Stimulated activated CD8-positive, alpha-beta memory T cell treated with anti-CD3 and anti-CD28 coated beads, Interleukin-7, amount 100 ng/mL, for 48 hours (primary cell): ENCODE results near the gene LEMD1.
A peak's percentile ranks its signal among the peaks of the same experiment; 100 is the strongest.
"Not testable (repeated sequence)": the region's sequence is repeated elsewhere in the genome, so short reads cannot be mapped to it uniquely, and the experiment has no call there.

Experiments used
- DNase-seq, 2 donors: peaks; one replicate each; pipeline ENCODE4 v3.0.0-alpha.2; 2020; ENCODE audit warnings: low read depth in 1 of 2; ENCODE audit errors: extremely low read depth in 1 of 2

Gene LEMD1

DNA sequence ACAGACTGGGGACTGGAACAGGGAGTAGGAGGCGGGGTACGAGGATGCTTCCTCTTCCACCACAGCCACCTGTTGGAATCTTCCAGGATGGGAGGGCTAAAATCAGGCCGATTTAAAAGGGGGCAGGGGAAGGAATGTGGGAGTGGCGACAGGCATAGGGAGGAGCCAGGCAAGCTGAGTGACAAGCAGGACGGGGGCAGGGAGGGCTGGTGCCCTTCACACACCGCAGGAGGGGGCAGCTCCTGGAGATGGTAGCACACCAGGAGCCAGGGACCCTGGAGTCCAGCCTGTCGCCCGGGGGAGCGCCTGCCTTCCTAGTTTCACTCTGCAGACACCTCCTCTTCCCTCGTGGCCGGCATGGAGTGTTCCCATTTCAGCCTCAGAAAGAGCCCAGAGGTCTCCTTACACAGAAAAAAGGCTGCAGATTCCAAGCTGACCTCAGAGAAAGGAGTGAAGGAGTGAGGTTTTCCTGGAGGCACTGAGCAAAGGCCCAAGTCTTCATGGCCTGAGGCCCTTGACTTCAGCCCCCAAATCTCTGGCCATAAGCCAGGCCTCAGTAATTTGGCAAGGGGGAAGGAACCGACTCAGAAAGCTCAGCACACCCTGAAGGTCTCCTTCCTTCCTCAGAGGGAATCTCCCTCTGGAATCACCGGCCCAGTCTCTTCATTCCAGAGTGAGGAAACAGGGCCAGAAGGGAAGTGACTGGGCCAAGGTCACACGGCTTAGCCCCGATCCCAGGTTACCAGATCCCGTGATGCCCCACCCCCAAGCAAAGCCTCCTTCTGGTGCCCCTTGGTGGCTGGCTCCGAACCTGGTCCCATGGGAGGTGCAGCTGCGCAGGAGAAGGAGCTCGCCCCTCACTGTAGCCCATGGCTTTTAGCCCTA, 25.8 kb upstream of the LEMD1 start:
- no peak for DNase-seq

DNA sequence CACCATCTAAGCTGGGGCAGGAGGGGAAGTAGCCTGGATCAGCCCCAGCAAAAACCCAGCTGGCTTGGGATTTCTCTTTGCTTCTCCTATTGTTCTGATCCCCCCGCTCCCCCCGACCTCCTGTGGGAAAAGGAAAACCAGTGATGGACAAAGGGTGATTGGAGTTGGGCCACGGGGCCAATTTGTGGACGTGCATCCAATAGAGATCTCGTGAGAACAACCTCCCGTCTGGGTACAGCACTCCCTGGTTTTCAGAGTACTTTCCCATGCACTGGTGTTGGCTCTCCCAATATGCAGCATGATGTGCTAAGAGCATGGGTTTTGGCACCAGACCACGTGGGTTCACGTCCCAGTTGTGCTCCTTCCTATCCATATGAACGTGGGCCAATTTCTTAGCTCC, 25.0 kb upstream of the LEMD1 start:
- no peak for DNase-seq

DNA sequence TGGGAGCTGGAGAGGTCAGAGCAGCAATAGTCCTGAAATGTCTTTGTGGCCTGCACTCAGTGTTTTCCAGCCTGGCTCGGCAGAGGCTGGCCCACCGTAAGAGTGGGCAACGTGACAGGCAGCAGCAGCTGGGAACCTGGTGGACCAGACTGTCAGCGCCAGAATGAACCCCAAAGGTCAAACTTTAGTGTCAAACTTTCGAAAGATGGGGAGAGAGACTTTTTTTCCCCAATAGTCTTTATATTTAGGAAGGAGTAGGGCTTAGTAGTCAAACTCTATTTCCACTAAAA, 23.7 kb upstream of the LEMD1 start:
- DNase-seq, result no peak

DNA sequence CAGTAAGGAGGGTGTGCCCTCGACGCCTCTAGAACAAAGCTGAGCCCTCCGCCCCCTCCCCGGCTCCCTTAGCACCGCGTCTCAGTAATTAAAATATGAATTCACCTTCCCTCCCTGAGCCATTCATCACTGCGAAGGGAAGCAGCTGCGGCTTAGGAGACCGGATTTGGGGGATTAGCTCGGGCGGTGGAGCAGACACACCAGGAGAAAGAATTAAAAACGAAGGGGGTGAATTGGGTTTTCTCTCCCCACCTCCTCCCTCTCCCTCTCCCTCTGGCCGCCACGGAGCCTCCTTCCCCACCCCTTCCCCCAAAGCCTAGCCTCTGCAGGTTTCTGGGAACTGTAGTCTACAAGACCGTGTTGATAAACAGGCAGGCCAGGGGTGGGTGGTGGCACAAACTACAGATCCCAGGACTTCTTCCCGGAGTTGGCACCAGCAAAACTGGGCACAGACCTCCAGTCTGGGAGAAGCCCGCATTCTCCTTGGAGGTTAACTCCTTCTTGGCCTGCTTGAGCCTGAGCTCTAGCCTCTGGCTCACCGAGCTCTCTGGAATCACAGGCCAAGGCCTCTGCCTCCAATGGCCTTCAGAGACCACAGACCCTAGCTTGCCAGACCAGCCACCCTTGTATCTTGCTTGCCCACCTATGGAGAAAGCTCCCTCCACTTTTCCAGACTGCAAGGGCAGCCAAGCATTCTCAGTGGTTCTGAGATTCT, 23.2 kb upstream of the LEMD1 start:
- no peak for DNase-seq

DNA sequence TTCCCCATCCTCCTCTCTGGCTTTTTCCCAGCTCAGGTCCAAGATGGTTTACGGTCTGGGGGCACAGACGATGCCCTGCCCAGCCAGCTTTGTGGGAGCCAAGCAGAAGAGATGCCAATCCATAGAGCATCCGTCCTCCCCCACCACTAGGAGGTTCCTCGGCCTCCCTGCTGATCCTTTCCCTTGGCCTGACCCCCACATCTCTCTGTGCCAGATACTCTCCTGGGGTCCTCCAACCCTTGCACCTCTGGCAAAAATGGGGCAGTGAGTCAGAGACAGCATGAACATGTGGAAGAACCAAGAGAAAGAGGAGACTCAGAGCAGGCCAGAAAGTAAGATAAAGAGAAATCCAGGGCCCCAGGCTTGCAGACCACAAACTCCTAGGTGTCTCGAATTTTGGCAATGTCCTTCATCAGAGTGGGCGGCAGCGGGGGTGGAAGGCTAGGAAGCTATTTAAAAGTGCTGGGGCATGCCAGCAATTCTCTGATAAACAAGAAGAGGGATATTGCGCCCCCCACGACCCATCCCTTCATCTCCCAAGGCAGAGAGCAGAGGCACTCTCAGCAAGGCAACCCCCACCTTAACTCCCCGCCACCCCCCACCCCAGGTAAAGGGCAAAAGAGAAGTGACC, 22.6 kb upstream of the LEMD1 start:
- no peak for DNase-seq

DNA sequence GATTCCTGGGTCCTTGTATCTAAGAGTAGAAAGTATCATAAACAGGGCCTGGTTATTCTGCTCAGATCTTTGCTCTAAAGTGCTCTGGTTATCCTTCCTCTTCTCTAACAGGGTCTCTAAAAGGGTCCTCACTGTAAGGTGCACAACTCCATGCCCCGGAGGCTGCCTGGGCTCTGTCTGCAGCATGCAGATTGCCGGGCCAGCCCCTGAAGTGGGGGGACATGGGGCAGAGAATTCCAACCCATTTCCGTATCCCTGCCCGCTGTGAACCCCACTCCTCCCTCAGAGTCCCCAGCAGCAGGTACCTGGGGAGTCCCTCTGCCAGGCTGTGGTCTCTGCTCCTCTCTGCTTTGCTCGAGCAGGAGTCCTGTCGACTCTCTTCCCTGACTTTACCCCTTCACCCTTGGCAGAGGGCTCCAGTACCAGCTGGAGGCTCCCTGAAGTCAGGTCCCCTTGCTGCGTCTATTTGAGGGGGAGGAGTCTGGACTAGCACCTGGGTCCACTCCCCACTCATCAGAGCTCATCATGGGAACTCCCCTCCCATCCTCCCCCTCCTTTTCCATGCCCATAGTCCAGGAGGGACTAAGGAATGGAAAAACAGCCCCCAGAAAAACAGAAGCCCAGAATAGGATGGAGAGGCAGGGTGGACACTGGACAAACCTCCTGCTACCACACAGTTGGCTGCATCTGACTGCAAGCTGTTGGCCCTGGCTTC, 21.9 kb upstream of the LEMD1 start:
- DNase-seq, result no peak

- no peak for DNase-seq
These were observed 20.3 kb upstream of the LEMD1 start for GRCh38 chr1:205442051-205442725.

- DNase-seq, result no peak
These were observed 19.8 kb upstream of the LEMD1 start for GRCh38 chr1:205441716-205442050.

GRCh38 chr1:205441318-205441633, 19.4 kb upstream of the LEMD1 start:
- no peak for DNase-seq

- DNase-seq, result peak in 1 of 2 donors; percentile 64
These were observed 18.8 kb upstream of the LEMD1 start for GRCh38 chr1:205440476-205441317.

DNA sequence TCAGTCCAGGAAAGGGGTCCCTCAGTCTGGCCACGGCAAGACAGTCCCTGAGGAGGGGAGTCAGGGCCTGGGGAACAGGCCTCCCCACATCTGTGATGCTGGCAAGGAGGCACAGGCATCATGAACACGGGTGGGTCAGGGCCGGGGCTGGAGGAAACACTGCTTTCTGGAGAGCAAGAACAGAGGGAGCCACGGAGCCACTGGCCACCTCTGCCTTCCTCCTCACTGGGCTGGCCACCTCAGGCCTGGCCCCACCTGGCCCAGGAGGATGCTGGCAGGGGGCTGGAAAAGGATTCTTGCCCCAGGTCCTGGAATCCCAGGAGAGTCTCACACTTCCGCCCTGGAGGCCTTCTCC, 18.2 kb upstream of the LEMD1 start:
- no peak for DNase-seq

DNA sequence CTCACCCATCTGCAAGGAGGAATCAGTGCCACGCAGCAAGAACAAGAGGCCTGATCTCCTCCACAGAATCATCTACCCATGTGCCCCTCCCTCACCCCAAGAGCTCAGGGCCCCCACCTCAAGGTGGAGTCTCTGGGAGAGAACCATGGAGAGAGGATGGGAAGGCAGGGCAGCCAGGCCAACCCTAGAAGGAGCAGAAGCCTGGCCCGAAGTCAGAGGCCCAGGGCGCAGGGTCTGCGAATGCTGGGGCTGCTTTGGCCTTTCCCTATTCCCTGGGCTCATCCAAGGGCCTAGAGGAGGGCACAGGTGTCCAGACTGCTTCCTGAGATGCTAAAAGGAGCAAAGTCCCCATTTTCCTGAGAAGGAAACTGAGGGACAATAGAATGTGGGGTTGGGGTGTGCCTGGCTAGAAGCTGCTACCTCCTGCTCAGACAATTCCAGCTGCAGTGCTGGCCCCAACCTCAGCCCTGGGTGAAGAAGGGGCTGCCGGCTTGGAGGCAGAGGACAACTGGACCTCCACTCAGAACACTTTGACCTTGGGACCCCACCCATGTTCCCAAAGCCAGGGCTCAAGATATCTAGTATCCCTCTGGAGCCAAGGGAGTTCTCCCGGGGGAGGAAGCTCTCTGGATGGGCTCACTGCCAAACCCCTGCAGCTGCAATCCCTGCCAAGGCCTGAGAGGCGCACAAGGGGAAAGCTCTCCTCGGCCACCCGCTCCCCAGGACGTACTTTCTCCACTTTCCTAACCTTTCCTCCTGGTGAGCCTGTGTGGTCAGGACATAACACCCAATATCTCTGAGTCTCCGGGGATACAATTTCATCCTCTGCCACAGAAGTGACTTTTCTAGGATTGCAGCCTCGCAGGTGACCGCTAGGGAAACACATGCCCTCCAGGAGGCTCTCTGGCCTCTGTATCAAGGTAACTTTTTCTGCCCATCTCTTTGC, 16.6 kb upstream of the LEMD1 start:
- DNase-seq, result no peak

- DNase-seq, result no peak
These were observed 15.7 kb upstream of the LEMD1 start for GRCh38 chr1:205437570-205437969.

DNA sequence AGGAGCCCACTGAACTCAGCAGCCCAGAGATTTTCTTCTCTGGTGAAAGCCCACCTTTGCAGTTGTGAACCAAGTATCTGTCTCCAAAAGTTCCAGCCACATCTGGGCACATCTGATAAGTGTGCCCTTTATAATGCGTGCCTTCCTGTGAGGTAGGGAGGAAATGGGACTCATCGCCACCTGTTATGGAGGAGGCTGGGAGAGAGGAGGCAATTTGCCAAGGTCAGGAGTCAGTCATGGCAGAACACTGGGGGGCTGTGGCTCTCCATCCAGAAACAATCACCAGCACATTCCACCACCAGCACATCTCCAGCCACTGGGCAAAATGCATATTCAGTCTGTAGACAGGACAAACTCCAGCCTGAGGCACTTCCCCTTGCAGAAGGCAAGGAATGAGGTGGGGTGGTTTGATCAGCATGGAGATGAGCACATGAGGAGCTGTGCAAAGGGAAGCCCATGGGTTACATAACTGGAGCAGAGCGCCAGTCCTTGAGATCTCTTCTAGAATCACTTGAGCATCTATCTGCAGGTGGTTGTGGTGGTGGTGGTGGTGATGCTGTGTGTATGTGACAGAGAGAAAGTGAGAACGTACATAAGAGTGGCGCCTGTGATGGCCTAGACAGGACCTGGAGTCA, 15.0 kb upstream of the LEMD1 start:
- DNase-seq, result no peak

GRCh38 chr1:205435578-205436573, 14.0 kb upstream of the LEMD1 start:
- DNase-seq, result no peak

DNA sequence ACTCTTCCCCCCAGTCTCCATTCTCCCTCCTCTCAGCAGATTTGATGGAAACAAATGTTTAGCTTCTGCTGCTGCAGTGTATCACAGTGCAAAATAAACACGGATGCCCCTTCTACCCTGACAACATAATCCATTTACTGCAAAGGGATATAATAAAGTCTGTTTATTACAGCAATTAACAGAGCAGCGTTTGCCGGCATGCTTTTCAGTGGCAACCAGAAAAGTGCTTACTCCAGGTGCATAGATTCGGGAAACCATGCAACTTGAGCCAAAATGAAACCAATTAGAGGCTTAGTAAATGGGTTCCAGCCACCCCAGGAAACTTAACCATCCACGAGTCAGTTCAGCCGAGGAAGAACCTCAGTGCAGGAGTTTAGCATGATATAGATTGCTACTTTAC, 12.9 kb upstream of the LEMD1 start:
- no peak for DNase-seq

- DNase-seq, result not testable (repeated sequence)
These were observed 10.8 kb upstream of the LEMD1 start for GRCh38 chr1:205432692-205433091.

DNA sequence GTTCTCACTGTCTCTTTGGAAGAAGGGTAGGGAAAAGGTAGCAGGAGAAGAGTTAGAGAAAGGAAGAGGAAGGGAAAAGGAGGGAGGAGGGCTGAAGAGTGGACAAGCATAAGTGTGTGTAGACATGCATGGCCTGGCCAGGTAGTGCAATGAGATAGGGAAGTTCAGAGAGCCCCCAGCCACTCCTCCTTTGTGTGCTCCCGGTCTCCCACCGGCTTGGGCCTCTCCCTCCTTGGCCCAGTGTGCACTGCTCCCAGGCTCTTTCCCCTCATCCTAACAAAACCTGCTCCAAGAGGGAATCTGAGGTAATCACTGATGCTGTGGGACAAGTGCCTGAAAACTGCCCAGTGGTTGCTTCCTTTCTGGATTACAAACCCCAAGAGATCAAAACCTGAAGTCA, 10.3 kb upstream of the LEMD1 start:
- no peak for DNase-seq
